Mucosa of descending colon (tissue), 3 donors: Measurements from ENCODE around the gene ARRDC5. TPM values are rescaled to one million over a fixed set of nuclear protein-coding genes. Genes with fewer than 3 reads are reported as not detected.
"Not testable (repeated sequence)": the region's sequence is repeated elsewhere in the genome, so short reads cannot be mapped to it uniquely, and the experiment has no call there.

Source experiments
- ATAC-seq: fragments of 200-7000 bp; cut with Tn5 transposase; one replicate; pipeline ENCODE4 v1.9.1; 2020; ENCODE audit warnings: mild to moderate bottlenecking, moderate library complexity
- DNase-seq, 3 donors: peaks; one replicate each; pipeline ENCODE4 v3.0.0-alpha.2; 2020
- H3K36me3 ChIP-seq: fragments of 200-600 bp; one replicate; pipeline ENCODE4 v1.8.0; 2021; ENCODE audit warnings: low read depth, mild to moderate bottlenecking
- H3K4me1 ChIP-seq: fragments of 200-600 bp; one replicate; pipeline ENCODE4 v1.8.0; 2021; ENCODE audit warnings: low read depth, mild to moderate bottlenecking
- H3K4me3 ChIP-seq: fragments of 200-600 bp; one replicate; pipeline ENCODE4 v1.8.0; 2021; ENCODE audit warnings: mild to moderate bottlenecking
- H3K9me3 ChIP-seq: fragments of 200-600 bp; one replicate; pipeline ENCODE4 v1.8.0; 2021; ENCODE audit warnings: mild to moderate bottlenecking
- intact Hi-C, 2 donors: fragments of 100-400 bp; cut with DNase I in 1 of 2; cut with micrococcal nuclease in 1 of 2; formaldehyde crosslinking; loops; one replicate each; pipeline versions ENCODE4 v1.11.0 to v1.11.1; 2022; cut with DNase I, micrococcal nuclease
- total RNA-seq, 3 donors: library from RNA; stranded (reverse); fragmentation: NEBNext Ultra II Directional in 2 of 3; extraction: Animal tissue kit (Norgen Biotek cat#: 25700) in 2 of 3; gene quantifications; one replicate each; pipeline versions ENCODE4 v1.2.1 to v1.2.4, GENCODE V29; 2021 to 2023
- TF ChIP-seq, protein P1 (sequence below): fragments of 200-600 bp; IDR thresholded peaks from one replicate; pipeline ENCODE4 v1.8.0; 2022; ENCODE audit warnings: antibody characterized with exemption, mild to moderate bottlenecking
- donor health status: DM: no; HTN: no; CAD: no; lungs with moderate emphysema.
- donor health status: DM: no; HTN: no; CAD: no.
- donor health status: DM: no; HTN: yes; CAD: no.

Gene ARRDC5
- total RNA-seq, 3 donors from 2014 or later: 0.22 to 0.70 TPM; not detected in 1

DNA sequence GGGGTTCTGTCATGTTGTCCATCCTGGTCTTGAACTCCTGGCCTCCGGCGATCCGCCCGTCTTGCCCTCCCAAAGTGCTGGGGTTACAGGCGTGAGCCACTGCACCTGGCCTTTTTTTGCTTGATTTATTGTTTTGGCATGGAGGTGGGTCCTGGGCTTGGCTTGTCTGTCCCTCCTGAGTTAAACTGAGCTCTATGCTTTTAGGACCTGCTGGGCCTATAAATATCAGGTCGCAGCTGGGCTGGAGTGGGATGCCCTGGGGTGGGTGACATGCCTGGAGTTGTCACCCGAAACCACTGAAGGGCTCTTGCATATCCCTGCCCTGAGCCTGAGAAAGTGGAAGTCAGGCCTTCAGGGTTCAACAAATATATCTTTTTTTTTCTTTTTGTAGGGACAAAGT, 5.5 kb downstream of the ARRDC5 start:
- intact Hi-C loops: no loop called here
- no peaks in the 10 kb centered on the region for H3K4me1 ChIP-seq
- TF ChIP-seq, protein P1, sequence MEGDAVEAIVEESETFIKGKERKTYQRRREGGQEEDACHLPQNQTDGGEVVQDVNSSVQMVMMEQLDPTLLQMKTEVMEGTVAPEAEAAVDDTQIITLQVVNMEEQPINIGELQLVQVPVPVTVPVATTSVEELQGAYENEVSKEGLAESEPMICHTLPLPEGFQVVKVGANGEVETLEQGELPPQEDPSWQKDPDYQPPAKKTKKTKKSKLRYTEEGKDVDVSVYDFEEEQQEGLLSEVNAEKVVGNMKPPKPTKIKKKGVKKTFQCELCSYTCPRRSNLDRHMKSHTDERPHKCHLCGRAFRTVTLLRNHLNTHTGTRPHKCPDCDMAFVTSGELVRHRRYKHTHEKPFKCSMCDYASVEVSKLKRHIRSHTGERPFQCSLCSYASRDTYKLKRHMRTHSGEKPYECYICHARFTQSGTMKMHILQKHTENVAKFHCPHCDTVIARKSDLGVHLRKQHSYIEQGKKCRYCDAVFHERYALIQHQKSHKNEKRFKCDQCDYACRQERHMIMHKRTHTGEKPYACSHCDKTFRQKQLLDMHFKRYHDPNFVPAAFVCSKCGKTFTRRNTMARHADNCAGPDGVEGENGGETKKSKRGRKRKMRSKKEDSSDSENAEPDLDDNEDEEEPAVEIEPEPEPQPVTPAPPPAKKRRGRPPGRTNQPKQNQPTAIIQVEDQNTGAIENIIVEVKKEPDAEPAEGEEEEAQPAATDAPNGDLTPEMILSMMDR: no peak
- no peaks in the 10 kb centered on the region for H3K36me3 ChIP-seq
- H3K4me3 ChIP-seq: no peak overlapping the region
- H3K9me3 ChIP-seq: no peaks in the 10 kb centered on the region
- ATAC-seq (no peak), DNase-seq (no peak)

DNA sequence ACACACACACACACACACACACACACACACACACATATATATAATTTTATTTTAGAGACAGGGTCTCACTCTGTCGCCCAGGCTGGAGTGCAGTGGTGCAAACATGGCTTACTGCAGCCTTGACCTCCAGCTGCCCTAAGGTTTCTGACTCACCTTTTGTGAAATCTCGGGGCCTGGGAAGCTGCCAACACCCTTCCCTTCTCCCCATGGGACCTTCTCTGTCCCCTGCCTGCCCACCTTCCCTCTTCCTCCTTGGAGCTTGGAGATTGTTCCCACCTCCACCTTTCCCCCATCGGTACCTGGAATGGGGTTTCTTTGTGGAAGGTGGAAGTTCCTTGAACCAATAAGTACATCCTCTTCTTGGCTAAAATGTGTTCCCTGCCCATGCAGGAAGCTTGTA, 6.3 kb downstream of the ARRDC5 start:
- intact Hi-C loops: no loop called here
- Histone ChIP-seq H3K4me3 (no peak overlapping the region), H3K9me3 (no peaks in the 10 kb centered on the region), H3K4me1 (no peaks in the 10 kb centered on the region), H3K36me3 (no peaks in the 10 kb centered on the region)
- DNase-seq: no peak
- TF ChIP-seq, protein P1: no peak
- no peak for ATAC-seq

GRCh38 chr19:4892962-4893361, 9.7 kb downstream of the ARRDC5 start:
- H3K4me3 ChIP-seq, H3K9me3 ChIP-seq, H3K4me1 ChIP-seq, H3K36me3 ChIP-seq, intact Hi-C loops, ATAC-seq, DNase-seq: not testable (repeated sequence)

GRCh38 chr19:4891066-4891465, 11.6 kb downstream of the ARRDC5 start:
- DNase-seq (no peak), ATAC-seq (no peak)
- H3K4me1 ChIP-seq: no peaks in the 10 kb centered on the region
- H3K4me3 ChIP-seq: no peak overlapping the region
- no peaks in the 10 kb centered on the region for H3K9me3 ChIP-seq
- no peaks in the 10 kb centered on the region for H3K36me3 ChIP-seq
- TF ChIP-seq, protein P1: no peak
- intact Hi-C loops: no loop called here

DNA sequence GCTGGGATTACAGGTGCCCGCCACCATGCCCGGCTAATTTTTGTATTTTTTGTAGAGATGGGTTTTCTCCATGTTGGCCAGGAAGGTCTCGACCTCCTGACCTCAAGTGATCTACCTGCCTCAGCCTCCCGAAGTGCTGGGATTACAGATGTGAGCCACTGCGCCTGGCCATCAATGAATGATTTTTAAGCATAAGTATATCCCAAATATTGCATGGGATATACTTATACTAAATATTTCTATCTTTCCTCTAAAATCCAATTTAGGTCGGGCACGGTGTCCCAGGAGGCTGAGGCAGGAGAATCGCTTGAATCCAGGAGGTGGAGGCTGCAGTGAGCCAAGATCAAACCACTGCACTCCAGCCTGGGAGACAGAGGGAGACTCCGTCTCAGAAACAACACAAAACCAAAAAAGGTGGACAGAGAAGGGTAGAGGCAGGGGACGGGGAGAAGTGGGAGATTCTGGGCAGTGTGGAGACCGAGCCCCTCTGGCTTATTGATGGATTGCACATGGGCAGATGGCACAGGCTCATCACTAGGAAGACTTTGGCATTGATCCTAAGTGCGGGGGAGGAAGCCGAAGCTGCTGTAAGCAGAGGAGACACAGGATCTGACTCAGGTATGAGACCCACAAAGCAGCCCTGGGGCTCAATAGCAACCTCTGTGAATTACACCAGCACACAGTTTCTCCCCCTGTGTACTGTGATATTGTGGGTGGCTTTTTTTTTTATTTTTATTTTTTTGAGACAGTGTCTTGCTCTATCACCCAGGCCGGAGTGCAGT, 13.5 kb downstream of the ARRDC5 start:
- no peaks in the 10 kb centered on the region for H3K36me3 ChIP-seq
- TF ChIP-seq, protein P1: no peak
- H3K4me1 ChIP-seq: no peaks in the 10 kb centered on the region
- DNase-seq: no peak
- intact Hi-C loops: no loop called here
- ATAC-seq: no peak
- H3K4me3 ChIP-seq: no peak overlapping the region
- H3K9me3 ChIP-seq: no peaks in the 10 kb centered on the region

DNA sequence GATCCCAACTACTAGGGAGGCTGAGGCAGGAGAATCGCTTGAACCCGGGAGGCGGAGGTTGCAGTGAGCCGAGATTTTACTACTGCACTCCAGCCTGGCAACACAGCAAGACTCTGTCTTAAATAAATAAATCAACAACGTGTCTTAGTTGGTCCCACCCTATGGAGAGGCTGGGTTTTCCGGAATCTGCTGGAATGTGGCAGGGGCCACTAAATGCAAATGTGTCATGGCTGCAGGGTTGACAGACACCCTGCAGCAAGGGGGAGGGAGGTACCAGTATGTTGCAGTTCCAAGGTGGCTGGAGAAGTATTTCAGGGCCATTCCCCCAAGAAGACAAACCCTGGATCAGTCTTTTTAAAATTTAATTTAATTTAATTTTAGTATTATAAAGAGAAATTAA, 14.9 kb downstream of the ARRDC5 start:
- ATAC-seq, H3K36me3 ChIP-seq, H3K9me3 ChIP-seq, intact Hi-C loops, H3K4me3 ChIP-seq, DNase-seq, H3K4me1 ChIP-seq: not testable (repeated sequence)

GRCh38 chr19:4884993-4885392, 17.7 kb downstream of the ARRDC5 start:
- ATAC-seq, H3K4me3 ChIP-seq, intact Hi-C loops, DNase-seq, H3K4me1 ChIP-seq, H3K9me3 ChIP-seq, H3K36me3 ChIP-seq: not testable (repeated sequence)

DNA sequence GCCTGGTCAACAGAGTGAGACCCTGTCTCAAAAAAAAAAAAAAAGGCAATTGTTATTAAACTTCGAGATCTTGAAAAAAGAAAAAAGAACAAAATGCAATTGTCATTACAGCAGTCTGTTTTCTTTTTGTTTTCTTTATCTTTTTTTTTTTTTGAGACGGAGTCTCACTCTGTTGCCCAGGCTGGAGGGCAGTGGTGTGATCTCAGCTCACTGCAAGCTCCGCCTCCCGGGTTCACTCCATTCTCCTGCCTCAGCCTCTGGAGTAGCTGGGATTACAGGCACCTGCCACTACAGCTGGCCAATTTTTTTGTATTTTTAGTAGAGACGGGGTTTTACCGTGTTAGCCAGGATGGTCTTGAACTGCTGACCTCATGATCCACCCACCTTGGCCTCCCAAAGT, 19.8 kb downstream of the ARRDC5 start:
- H3K9me3 ChIP-seq, intact Hi-C loops, H3K4me3 ChIP-seq, DNase-seq, ATAC-seq, H3K4me1 ChIP-seq, H3K36me3 ChIP-seq: not testable (repeated sequence)
